ENCODE data around the gene CD4. TPM values are rescaled to one million over a fixed set of nuclear protein-coding genes. Genes with fewer than 3 reads are reported as not detected.
"Not testable (repeated sequence)": the region's sequence is repeated elsewhere in the genome, so short reads cannot be mapped to it uniquely, and the experiment has no call there.

Gene CD4
- polyA plus RNA-seq (2012; ENCODE audit: insufficient read depth, insufficient read length), result not detected

DNA sequence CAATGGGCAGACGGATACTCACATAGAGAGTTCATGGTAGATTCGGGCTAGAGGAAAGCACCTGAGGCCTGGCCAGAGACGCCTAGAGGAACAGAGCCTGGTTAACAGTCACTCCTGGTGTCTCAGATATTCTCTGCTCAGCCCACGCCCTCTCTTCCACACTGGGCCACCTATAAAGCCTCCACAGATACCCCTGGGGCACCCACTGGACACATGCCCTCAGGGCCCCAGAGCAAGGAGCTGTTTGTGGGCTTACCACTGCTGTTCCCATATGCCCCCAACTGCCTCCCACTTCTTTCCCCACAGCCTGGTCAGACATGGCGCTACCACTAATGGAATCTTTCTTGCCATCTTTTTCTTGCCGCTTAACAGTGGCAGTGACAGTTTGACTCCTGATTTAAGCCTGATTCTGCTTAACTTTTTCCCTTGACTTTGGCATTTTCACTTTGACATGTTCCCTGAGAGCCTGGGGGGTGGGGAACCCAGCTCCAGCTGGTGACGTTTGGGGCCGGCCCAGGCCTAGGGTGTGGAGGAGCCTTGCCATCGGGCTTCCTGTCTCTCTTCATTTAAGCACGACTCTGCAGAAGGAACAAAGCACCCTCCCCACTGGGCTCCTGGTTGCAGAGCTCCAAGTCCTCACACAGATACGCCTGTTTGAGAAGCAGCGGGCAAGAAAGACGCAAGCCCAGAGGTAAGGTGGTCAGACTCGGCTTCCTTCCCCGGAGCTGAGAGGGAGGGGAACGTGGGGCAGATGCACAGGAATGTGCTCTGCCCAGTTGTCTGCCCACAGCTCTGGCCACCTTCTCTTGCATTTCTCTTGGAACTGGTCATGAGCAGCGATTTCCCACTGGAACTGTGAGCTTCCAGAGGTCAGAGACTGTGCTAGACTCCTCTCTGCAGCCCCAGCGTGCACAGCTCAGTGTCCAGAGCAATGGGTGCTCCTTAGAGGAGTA, at the start of gene CD4:
CD4 (plus strand) TSS at position 557 of the 953 bp plus-strand sequence. CDS start 10,611 bp downstream, outside the sequence.
- peak within 1 kb of the TSS; percentile 47 for H3K4me3 ChIP-seq (ENCODE audit: low read length)
- DNase-seq (ENCODE audit: low read depth, low spot score), result peak; percentile 61

DNA sequence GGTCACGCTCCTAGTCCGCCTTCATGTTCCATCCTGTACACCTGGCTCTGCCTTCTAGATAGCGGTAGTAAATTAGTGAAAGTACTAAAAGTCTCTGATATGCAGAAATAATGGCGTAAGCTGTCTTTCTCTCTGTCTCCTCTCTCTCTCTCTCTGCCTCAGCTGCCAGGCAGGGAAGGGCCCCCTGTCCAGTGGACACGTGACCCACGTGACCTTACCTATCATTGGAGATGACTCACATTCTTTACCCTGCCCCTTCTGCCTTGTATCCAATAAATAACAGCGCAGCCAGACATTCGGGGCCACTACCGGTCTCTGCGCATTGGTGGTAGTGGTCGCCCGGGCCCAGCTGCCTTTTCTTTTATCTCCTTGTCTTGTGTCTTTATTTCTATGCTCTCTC, 47.2 kb upstream of the CD4 start:
- DNase-seq (ENCODE audit: low read depth, low spot score); H3K4me3 ChIP-seq (ENCODE audit: low read length): not testable (repeated sequence)

DNA sequence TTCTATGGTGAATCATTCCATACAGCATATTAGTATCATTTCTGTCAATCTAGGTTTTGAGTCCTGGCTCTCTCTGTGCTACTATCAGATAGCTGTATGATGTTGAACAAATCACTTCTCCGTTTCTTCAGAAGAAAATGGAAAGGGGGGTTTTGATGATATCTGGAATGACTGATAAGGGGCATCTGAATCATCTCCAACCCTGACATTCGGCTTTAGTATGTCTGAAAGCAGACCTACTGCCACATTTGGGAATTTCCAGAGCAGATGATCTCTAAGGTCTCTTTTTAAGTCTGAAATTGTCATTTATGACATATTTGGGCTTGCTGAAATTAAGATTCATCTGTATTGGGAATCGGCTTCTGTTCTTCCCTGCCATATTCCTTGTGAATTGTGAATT, 46.5 kb upstream of the CD4 start:
- DNase-seq (ENCODE audit: low read depth, low spot score), result no peak
- H3K4me3 ChIP-seq (ENCODE audit: low read length), result no peak overlapping the region

GRCh38 chr12:6743300-6743699, 46.0 kb upstream of the CD4 start:
- DNase-seq (ENCODE audit: low read depth, low spot score); H3K4me3 ChIP-seq (ENCODE audit: low read length): not testable (repeated sequence)

DNA sequence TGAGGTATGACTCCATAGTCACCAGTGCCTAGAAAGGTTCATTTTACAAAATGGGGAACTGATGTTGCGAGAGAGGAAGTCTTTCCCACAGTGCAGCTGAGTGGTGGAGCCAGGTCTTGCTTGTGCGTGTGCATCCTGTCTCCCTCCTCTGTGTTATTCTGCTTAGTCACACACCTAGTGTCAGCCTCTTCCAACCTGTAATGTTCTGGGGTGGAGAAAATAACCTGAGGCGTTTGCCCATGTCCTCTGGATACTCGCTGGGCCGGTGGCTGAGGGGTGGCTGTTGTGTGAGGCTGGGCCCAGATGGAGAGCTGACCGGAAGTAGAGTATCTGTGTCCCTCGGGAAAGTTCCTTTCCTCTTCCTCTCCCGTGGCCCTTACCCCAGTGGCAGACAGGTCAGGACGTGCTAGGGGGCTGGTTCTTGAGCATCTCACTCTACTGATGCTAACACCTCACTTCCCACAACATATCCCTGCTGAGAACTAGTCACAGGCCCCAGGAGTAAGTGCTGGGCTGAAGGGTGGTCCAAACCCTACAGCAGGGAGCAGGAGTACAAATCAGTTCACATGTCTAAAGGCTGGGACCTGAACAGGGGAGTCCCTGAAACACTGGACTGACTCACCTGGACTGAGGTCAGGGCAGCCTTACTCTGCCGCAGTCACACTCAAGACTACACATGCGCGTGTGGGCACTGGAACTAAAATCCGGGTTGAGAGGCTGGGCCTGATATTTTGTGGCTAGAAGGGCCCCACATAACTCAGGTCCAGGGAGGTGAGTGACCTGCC, 43.4 kb upstream of the CD4 start:
- DNase-seq (ENCODE audit: low read depth, low spot score), result peak; percentile 57
- no peak overlapping the region for H3K4me3 ChIP-seq (ENCODE audit: low read length)

DNA sequence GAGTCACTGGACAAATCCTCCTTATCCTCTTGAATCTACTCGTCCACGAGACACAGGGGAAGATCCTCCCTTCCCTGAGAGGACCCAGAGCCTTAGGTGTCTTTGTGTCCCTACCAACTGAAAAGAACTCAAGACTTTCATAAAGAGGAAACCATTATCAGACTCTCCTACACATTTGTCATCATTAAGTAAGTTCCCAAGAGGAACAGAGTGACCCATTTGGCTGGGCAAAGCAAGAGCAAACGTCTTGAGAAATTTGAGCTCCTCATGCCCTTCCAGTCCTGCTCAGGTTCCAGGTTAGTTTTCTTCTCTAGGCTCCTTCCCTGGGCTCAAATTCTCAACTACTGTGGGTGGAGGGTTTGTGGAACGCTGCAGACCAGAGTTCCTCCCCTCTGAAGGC, 42.1 kb upstream of the CD4 start:
- H3K4me3 ChIP-seq (ENCODE audit: low read length), result no peak overlapping the region
- no peak for DNase-seq (ENCODE audit: low read depth, low spot score)

GRCh38 chr12:6748761-6749160, 40.6 kb upstream of the CD4 start:
- no peak for DNase-seq (ENCODE audit: low read depth, low spot score)
- no peak overlapping the region for H3K4me3 ChIP-seq (ENCODE audit: low read length)

GRCh38 chr12:6750506-6750905, 38.8 kb upstream of the CD4 start:
- DNase-seq (ENCODE audit: low read depth, low spot score), result no peak
- no peak overlapping the region for H3K4me3 ChIP-seq (ENCODE audit: low read length)

- DNase-seq (ENCODE audit: low read depth, low spot score), result no peak
- H3K4me3 ChIP-seq (ENCODE audit: low read length), result peak overlapping the region; percentile 87
Measured at GRCh38 chr12:6751767-6752166, 37.6 kb upstream of the CD4 start.

GRCh38 chr12:6752167-6752920, 37.0 kb upstream of the CD4 start:
- no peak for DNase-seq (ENCODE audit: low read depth, low spot score)
- H3K4me3 ChIP-seq (ENCODE audit: low read length), result peak overlapping the region; percentile 87

GRCh38 chr12:6752921-6753771, 36.2 kb upstream of the CD4 start, which contains the start of gene MLF2:
Gene MLF2, minus strand, starts transcription at chr12:6753141. Its CDS starts 807 bp downstream, at chr12:6752334.
- peak within 1 kb of the TSS; percentile 87 for H3K4me3 ChIP-seq (ENCODE audit: low read length)
- DNase-seq (ENCODE audit: low read depth, low spot score), result peak; percentile 94

- DNase-seq (ENCODE audit: low read depth, low spot score), result no peak
Measured at GRCh38 chr12:6753772-6754356, 35.5 kb upstream of the CD4 start.

GRCh38 chr12:6754411-6754810, 34.9 kb upstream of the CD4 start:
- H3K4me3 ChIP-seq (ENCODE audit: low read length), result no peak overlapping the region
- no peak for DNase-seq (ENCODE audit: low read depth, low spot score)

More at GRCh38 chr12:6753772-6754356, 35.5 kb upstream of the CD4 start:
- peak overlapping the region; percentile 87 for H3K4me3 ChIP-seq (ENCODE audit: low read length)

DNA sequence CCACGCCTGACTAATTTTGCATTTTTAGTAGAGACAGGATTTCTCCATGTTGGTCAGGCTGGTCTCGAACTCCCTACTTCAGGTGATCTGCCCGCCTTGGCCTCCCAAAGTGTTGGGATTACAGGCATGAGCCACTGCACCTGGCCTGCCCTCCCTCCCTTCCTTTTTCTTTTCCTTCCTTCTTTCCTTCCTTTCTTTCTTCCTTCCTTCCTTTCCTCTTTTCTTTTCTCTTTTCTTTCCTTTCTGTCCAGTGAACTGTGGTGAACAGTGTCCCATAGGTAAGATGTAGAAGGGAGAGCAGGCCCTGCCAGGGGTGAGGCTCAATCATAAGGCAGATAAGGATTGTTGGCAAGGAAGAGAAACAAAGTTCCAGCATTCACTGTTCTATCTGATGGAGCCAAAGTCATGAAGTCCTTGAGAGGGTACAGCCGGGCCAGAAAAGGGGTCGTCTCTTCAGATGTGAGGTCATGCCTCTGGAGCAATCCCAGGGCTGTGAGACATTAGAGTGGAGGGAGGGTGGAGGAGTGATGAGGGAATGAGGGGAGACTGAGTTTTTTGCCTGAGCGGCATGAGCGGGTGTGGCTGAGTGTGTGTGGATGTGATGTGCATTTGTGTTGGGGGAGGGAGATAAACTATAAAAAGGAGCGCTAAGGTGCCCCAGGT, 32.2 kb upstream of the CD4 start:
- no peak overlapping the region for H3K4me3 ChIP-seq (ENCODE audit: low read length)
- DNase-seq (ENCODE audit: low read depth, low spot score), result no peak

GRCh38 chr12:6758506-6759095, 30.7 kb upstream of the CD4 start:
- H3K4me3 ChIP-seq (ENCODE audit: low read length), result no peak overlapping the region
- DNase-seq (ENCODE audit: low read depth, low spot score), result no peak

DNA sequence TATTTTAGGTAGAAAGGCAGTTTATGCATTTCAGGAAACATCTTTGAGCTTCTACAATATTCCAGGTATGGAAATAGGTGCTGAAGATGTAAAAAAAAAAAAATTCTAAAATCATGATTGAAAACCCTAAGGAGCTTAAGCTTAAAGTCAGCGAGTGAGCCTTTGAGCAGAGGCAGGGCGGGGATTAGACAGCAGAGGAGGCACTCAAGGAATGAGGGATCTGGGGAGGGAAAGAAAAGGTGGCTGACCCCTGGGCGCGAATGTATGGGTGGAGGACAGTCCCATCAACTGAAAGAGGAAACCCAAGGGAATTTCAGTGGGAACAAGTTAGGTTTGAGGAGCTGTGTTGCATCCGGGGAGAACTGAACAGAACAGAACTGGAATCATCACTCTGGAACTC, 29.6 kb upstream of the CD4 start:
- no peak for DNase-seq (ENCODE audit: low read depth, low spot score)
- no peak overlapping the region for H3K4me3 ChIP-seq (ENCODE audit: low read length)

DNA sequence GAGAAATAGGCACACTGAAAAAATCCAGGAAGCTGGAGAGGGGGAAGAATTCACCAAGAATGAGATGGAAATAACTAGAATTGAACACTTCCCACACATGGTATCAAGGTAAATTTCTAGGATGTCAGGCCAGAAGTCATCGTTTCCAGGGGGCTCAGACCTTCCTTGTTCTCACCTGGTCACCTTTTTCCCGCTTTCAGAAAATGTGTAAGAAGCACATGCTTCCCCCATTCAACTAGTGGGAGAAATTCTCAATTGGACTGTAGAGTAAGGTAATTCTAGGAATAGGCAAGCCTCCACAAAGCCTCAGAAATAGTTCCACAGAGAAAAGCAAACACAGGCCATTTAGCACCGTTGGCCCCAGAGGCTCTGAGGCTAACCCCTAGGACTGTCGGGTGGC, 25.9 kb upstream of the CD4 start:
- no peak for DNase-seq (ENCODE audit: low read depth, low spot score)
- no peak overlapping the region for H3K4me3 ChIP-seq (ENCODE audit: low read length)

Measured in Jurkat, Clone E6-1 (cell line).